ENCODE measurements around the gene ACSS1.

ACSS1 gene

DNA sequence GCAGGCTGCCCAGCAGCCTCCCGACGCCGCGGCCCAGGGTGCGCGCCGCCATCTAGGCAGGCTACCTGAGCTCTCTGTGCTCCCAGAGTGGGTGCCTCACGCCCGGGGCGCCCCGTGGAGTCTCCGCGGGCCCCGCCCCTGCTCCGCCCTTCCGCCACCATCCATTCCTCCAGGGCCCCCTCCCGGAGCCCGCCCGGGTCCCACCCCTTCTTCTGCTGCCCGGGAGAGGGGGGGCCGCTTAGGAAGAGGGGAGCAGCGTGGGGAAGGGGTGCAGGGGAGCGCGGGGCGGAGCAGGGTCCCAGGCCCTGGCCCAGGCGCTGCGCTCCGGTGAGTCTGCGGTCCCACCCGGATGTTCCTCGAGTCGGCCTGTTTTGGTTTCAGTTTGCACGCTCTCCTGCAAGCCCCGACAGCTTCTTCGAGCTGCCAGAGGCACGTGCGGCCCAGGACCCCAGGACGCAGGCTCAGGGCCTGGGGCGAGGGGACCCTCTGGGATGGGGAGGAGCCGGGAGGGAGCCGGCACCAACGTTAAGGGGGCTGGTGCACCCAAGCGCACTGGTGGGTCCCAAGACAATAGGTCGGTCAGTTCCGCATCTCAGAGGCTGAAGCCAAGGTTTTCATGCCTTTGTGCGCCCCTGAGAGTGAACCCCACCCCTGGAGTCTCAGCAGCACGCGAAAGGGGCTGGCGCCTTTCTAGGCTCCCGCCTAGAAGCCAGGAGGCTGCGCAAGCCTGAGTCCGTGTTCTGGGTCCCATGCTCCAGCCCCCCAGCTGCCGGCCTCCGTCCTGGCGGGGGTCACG, at the start of gene ACSS1:
TSS of gene ACSS1 (minus strand) at position 89 of the 796 bp plus-strand sequence. CDS start at position 52, 37 bp downstream.
- peak; percentile 84 for DNase-seq

GRCh38 chr20:25103526-25103925, 45.6 kb upstream of the ACSS1 start:
- no peak for DNase-seq

DNA sequence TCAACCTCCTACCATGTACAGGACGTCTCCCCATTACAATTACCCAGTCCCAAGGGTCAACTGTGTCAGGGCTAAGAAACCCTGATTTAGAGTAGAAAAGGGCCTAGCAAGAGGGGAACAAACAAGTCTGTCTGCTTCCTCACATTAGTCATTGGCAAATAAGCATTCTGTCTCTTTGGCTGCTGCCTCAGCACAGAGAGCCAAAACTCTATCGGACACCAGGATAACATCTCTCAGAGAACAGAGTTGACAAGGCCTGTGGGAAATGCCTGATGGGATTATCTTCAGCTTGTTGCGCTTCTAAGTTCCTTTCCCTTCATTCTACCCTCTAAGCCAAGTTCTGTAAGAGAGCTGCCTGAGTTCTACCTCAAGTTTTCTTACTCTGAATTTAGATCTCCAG, 43.0 kb upstream of the ACSS1 start:
- DNase-seq: no peak

GRCh38 chr20:25099601-25100140, 41.7 kb upstream of the ACSS1 start:
- DNase-seq: no peak

DNA sequence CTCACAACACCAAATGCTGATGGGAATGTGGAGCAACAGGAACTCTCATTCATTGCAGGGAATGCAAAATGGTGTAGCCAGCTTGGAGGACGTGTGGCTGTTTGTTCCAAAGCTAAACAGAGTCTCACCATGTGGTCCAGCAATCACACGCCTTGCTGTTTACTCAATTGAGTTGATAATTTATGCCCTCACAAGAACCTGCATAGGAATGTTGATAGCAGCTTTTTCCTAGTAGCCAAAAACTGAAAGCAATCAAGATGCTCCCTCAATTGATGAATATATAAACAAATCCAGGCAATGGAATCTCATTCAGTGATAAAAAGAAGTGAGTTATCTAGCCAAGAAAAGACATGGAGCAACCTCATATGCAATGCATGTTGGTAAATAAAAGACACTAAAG, 39.6 kb upstream of the ACSS1 start:
- no peak for DNase-seq

- peak; percentile 36 for DNase-seq
These were observed 32.8 kb upstream of the ACSS1 start for GRCh38 chr20:25090492-25091429.

- DNase-seq: no peak
These were observed 31.7 kb upstream of the ACSS1 start for GRCh38 chr20:25089662-25090061.

GRCh38 chr20:25089096-25089495, 31.2 kb upstream of the ACSS1 start:
- no peak for DNase-seq

DNA sequence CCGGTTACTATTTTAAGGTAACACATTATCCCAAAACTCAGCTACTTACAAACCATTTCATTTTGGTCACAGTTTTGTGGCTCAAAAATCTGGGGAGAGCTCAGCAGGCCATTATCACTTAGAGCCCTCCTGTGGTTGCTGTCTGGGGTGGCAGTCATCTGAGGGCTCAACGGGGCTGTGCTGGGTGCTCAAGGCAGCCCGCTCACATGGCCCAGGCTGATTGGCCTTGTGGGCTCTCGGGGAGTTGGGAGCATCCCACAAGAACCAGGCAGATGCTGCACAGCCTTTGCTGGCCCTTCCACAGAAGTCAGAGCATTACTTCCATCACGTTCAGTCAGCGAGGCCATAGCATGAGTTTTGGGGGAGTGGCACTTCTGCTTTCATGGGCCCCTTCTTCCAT, 30.3 kb upstream of the ACSS1 start:
- no peak for DNase-seq

DNA sequence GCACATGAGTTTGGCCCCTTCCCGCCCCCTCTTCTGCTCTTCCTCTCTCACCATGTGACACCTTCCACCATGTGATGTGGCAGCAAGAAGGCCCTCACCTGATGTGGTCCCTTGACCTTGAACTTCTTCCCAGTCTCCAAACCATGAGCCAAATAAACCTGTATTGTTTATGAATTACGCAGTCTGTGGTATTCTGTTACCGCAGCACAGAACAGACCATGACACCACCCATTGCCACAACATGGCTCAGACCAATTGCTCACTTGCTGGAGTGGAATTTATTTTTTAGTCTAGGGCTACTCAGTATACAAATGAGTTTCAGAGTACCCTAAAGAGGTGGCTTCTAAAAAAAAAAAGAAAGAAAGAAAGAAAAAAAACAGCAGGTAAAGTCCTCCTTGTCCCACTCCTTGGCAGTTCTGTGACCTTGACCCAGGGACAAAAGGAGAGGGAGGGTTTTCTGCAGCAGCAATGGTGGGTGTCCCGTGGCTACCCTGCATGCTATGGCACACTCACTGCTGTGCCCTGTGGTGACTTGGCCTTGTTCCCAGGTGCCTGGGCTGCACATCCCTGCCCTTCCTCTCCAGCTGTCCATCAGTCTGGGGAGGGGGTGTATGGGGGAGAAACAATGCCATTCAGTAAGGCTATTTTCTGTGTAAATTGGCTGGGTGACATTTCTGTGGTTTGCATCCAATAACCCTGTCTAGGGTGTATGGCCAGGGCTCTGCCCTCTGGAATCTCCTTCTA, 29.4 kb upstream of the ACSS1 start:
- DNase-seq: no peak

- DNase-seq: no peak
These were observed 28.0 kb upstream of the ACSS1 start for GRCh38 chr20:25085756-25086495.

GRCh38 chr20:25084626-25085187, 26.8 kb upstream of the ACSS1 start:
- peak; percentile 38 for DNase-seq

DNA sequence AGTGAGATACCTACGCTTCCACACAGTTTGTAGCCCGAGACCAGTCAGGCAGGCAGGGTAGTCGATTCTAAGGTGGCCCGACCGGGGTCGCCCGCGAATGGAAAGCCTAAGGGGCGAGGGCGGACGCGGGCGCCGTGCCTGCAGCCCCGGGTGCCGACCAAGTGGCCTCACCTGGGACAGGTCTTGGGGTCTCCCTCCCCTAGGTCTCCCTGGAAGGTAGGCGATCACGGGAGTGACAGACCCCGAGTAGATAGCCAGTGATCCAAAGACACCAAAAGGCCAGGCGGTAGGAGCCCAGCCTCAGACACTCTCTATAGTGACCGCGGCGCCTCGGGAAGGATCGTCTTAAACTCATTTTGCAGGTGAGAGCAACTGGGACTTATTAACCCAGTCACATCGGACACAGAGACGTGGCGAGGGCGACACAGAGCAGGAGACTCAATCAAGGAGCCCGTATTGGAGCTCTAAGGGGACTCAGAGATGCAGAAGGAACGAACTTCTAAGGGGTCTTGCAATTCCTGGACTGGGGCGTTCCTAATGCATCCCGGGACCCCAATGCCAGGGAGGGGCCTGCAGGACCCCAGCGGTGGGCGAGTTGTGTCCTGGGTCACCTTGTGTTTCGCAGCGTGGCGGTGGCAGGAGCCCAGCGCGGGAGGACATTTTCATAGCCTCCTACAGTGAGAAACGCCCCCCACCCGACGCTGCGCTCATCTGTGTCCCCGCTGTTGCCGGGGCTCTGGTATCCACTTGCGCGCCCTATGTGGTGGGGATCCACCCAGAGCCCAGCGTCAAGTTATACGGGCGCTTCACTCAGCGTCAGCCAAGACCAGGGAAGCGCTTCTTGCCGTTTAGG, 26.1 kb upstream of the ACSS1 start:
- DNase-seq: peak; percentile 65

GRCh38 chr20:25083141-25083772, 25.3 kb upstream of the ACSS1 start:
- DNase-seq: no peak

DNA sequence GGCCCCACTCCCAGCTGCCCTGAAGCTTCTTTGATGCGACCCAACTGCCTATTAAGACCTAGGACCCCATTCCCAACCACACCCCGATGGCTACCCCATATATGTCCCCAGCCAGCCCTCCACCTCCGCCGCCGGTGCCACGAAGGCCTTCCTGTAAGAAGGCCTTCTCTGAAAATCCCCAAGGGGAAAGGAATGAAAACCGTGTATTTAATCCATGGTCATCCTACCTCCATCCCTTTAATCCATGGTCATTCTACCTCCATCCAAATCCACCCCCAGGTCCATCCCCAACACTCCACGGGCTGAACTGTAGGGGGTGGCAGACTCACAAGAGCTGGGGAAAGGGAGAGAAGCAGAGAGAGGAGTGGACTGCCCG, 24.5 kb upstream of the ACSS1 start:
- no peak for DNase-seq

DNA sequence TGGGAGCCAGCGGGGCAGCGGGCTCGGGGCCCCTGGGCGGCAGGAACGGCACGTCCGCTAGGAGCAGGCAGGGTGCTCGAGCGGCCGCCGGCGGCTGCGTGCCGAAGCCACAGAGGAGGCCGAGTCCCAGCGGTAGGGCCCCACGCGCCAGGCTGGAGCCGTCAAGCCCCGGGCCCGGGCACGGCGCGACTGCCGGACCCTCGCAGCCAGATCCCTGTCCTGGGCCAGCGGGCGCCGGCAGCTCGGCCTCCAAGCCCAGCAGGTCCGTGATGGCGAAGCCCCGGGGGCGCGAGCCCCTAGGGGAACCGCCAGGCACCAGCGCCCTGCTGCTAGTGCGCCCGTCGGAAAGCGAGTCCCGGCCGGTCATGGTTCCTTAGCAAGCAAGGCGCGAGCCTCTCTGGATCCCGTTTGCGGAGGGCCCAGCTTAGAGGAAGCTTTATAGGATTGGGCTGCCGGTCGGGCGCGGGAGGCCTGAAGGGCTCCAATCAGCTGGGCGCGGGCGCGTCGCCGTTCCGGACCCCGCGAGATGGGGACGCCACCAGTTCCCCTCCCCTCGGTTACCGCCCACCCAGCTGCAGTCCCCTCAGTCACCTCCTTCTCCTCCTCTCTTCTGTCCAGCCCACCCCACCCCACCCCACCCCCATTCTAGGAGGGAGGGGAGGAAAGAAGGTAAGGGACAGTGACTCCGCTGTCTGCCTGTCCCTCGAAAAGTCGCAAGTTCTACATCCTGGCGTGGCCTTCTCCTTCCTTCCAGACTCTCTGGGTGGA, 24.0 kb upstream of the ACSS1 start, which contains the start of gene VSX1:
TSS of gene VSX1 (minus strand) at position 412 of the 768 bp plus-strand sequence. CDS start at position 367, 45 bp downstream.
- no peak for DNase-seq

- peak; percentile 62 for DNase-seq
These were observed 23.3 kb upstream of the ACSS1 start for GRCh38 chr20:25081065-25081729.

DNA sequence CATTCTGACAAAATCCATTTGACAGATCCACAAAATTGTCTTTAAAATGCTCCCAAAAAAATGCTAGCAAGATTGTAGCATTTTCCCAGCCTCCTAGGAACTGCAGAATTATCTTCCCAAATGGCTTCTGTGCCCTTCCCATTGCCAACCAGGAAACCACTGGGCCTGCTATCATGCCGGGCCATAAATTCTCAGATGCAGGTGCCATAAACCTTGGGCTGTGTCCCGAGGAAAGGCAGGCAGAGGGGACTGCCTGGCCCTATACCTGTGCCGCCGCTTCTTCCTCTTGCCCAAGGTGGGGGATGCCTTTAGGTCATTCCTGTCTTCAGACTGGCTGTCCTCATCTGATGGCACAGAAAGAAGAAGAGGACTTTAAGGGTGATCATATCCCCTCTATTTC, 21.2 kb upstream of the ACSS1 start:
- DNase-seq: no peak

GRCh38 chr20:25078662-25079061, 20.7 kb upstream of the ACSS1 start:
- no peak for DNase-seq

All from hematopoietic multipotent progenitor cell treated with erythropoietin and hydrocortisone succinate and interleukin-3 and kit ligand, for 4 days (in vitro differentiated cells).